Measurements from ENCODE around the gene CTU2.

GRCh38 chr16:88678224-88678979 is 27.9 kb upstream of the CTU2 start:
- TF ChIP-seq RBM17 (IDR thresholded peaks at IDR 0.05; ENCODE audit: borderline replicate concordance, low read depth, low read length): no peak
- TF ChIP-seq SIN3A (IDR thresholded peaks at IDR 0.05; ENCODE audit: borderline replicate concordance in 2 of 2, control insufficient read depth in 1 of 2, low read depth in 2 of 2, low read length in 2 of 2): no peak
- TF ChIP-seq, protein P1, sequence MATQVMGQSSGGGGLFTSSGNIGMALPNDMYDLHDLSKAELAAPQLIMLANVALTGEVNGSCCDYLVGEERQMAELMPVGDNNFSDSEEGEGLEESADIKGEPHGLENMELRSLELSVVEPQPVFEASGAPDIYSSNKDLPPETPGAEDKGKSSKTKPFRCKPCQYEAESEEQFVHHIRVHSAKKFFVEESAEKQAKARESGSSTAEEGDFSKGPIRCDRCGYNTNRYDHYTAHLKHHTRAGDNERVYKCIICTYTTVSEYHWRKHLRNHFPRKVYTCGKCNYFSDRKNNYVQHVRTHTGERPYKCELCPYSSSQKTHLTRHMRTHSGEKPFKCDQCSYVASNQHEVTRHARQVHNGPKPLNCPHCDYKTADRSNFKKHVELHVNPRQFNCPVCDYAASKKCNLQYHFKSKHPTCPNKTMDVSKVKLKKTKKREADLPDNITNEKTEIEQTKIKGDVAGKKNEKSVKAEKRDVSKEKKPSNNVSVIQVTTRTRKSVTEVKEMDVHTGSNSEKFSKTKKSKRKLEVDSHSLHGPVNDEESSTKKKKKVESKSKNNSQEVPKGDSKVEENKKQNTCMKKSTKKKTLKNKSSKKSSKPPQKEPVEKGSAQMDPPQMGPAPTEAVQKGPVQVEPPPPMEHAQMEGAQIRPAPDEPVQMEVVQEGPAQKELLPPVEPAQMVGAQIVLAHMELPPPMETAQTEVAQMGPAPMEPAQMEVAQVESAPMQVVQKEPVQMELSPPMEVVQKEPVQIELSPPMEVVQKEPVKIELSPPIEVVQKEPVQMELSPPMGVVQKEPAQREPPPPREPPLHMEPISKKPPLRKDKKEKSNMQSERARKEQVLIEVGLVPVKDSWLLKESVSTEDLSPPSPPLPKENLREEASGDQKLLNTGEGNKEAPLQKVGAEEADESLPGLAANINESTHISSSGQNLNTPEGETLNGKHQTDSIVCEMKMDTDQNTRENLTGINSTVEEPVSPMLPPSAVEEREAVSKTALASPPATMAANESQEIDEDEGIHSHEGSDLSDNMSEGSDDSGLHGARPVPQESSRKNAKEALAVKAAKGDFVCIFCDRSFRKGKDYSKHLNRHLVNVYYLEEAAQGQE (IDR thresholded peaks at IDR 0.05; ENCODE audit: borderline replicate concordance): no peak
- TF ChIP-seq, protein P1 (CRISPR knock-in tag; IDR thresholded peaks at IDR 0.05; ENCODE audit: low read depth): no peak
- no peak for TF ChIP-seq KDM5B (IDR thresholded peaks at IDR 0.05; ENCODE audit: insufficient replicate concordance, low read depth, low read length)
